Activated naive CD4-positive, alpha-beta T cell treated with anti-CD3 and anti-CD28 coated beads, Interleukin-2, amount 10 ng/mL, durations not matched to agents 5 hours and 36 hours (primary cell): ENCODE data around the gene PROS1. TPM values are rescaled to one million over a fixed set of nuclear protein-coding genes. Genes with fewer than 3 reads are reported as not detected.

Experiments
- total RNA-seq, 2 experiments: library from RNA; stranded (reverse); gene quantifications; one replicate each; pipeline ENCODE4 v1.2.3, GENCODE V29; 2021

The PROS1 gene
- under 1 TPM; 0.17 to 0.28 TPM for total RNA-seq

DNA sequence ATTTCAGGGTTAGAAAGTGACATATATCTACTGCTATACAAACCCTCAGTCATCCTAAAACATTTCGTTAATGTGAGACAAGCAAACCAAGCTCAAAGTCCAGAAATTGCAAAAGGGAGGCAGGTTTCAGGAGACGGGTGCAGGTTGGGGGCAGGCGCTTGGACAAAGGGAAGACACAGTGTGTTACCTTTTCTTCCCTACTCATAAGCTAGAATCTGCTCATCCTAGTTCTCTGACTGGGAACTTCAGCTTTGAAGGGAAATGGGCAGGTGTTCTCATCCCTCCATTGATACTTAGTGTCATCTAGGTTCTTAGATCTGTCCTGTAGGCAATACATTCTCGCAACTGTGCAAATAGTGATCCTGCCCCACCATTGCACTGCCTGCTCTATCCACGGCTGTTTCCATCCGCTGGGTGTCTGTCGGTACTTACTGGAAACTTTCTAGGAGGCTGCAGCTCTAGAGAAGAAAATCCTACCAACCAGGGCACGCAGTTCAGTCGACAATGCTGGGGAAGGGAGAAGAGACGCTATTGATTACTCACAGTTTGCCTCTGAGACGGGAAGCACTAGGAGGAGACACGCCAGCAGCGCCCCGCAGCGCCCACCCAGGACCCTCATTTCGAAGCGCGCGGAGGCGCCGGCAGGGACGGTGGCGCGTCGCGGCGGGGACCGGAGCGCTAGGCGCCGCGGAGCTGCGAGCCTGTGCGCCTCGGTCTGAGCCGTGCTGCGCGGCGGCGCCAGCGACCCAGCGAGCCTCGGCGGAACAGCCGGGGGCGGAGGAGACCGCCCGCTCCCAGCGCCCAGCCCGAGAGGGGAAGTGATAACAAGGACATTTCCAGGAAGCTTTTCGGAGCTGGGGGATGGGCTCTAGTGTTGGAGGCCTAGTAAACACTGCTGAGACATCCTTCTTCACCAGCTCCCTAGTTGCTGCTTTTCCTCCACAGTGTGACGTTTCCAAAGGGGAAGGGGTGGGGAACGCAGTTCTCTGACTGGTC is at the start of gene PROS1:
Gene PROS1, minus strand, starts transcription at position 766 of the 996 bp plus-strand sequence. Its CDS starts 147 bp downstream, at position 619.

DNA sequence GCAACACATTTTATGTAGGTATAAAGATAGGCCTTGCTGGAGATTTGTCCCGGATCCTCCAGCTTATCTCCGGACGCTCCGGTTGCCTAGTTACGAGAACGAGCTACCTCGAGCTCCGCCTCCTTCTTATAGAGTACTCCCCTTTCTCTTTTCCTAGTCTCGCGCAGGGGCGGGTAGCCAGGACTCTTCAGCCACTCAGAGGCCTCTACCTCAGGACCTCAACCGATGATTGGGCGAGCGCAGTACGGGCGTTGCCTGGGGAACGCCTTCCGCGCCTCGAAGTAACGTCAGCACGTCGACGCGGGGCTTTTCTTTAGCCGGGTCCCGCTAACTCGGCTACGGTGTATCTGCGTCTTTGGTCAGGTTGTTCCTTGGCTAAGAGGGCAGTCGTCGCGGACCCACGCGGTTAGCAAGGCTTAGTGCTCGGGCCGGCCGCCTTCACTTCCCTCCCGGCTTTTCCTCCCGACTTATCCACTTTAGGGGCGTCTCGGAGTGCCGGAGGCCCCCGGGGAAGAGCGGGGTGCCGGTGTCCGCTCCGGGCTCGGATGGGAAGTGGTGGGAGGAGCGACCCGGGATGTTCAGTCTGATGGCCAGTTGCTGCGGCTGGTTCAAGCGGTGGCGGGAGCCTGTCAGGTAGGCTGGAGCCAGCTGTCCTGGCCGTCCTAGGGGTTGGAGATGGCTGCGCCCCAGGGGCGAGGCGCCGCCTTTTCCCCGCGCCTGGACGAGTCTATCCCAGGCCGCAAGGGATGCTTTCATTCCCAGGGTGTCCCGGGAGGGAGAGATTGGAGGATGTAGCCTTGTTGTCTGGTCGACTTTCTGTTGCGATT is 6.4 kb upstream of the PROS1 start, which contains the start of gene ARL13B:
Gene ARL13B, plus strand, starts transcription at position 306 of the 827 bp plus-strand sequence. Its CDS starts 269 bp downstream, at position 575.

Other genes with a start within 250 kb of the PROS1 start
- 1 to 10 TPM; 6.5 to 6.8 TPM for gene ARL13B, start 6.3 kb upstream of the PROS1 start, total RNA-seq
- gene STX19, start 54.7 kb upstream of the PROS1 start, total RNA-seq, result under 1 TPM; 0.18 to 0.19 TPM
- 10 to 100 TPM in 1 of 2 experiments, 1 to 10 TPM in 1; 9.3 to 10.8 TPM for gene DHFR2, start 89.0 kb upstream of the PROS1 start, total RNA-seq
- gene NSUN3, start 89.2 kb upstream of the PROS1 start, total RNA-seq, result 10 to 100 TPM; 14.0 to 16.3 TPM